ENCODE measurements around the gene AMDHD2.
"Not testable (repeated sequence)": the region's sequence is repeated elsewhere in the genome, so short reads cannot be mapped to it uniquely, and the experiment has no call there.

GRCh38 chr16:2554709-2555425 is 34.7 kb downstream of the AMDHD2 start:
- TF ChIP-seq POLR2A, CTCF (IDR thresholded peaks at IDR 0.05): not testable (repeated sequence)
